NCI-H526 (cell line): ENCODE results near the gene EFHD2.

Source experiments
- DNase-seq, 2 experiments: peaks; one replicate each; lab custom pipeline; 2025; lab: John Stamatoyannopoulos, UW

Gene EFHD2

GRCh38 chr1:15476927-15477326, 67.2 kb downstream of the EFHD2 start:
- peak in 1 of 2 experiments; percentile 11 for DNase-seq

GRCh38 chr1:15477646-15478212, 68.0 kb downstream of the EFHD2 start:
- DNase-seq = no peak
